HL-60 (cell line): ENCODE measurements around the gene C11orf97.

Experiments
- DNase-seq, 2 experiments: peaks; one replicate each; pipeline ENCODE4 v3.0.0-alpha.2; 2010 to 2020; ENCODE audit warnings: low read depth in 1 of 2, low spot score in 1 of 2
- H3K27ac ChIP-seq: fragments of 250-450 bp; sonication (Bioruptor Pico); replicated peaks from 2 replicates; pipeline ENCODE4 v1.5.1; 2020; ENCODE audit warnings: mild to moderate bottlenecking, moderate library complexity
- H3K27me3 ChIP-seq: fragments of 250-450 bp; sonication (Bioruptor Pico); 2 replicates; pipeline ENCODE4 v1.5.1; 2021; ENCODE audit warnings: mild to moderate bottlenecking, moderate library complexity; ENCODE audit not compliant: insufficient read depth, poor library complexity, severe bottlenecking
- H3K4me3 ChIP-seq: replicated peaks from 2 replicates; pipeline ENCODE4 v1.5.1; 2011; ENCODE audit warnings: mild to moderate bottlenecking, control low read depth, low read length; ENCODE audit not compliant: insufficient read depth
- GABPA ChIP-seq: IDR thresholded peaks from 2 replicates; pipeline ENCODE4 v1.6.1; 2012; ENCODE audit warnings: low read depth
- POLR2AphosphoS5 ChIP-seq: IDR thresholded peaks from 2 replicates; pipeline ENCODE4 v1.6.1; 2012; ENCODE audit warnings: low read depth
- SPI1 ChIP-seq: IDR thresholded peaks from 2 replicates; pipeline ENCODE4 v1.6.1; 2012; ENCODE audit warnings: low read depth, mild to moderate bottlenecking, borderline replicate concordance
- TF ChIP-seq, protein P1 (sequence below): IDR thresholded peaks from 2 replicates; pipeline ENCODE4 v1.6.1; 2012; ENCODE audit warnings: low read depth; ENCODE audit not compliant: insufficient replicate concordance
- TF ChIP-seq, protein P2 (sequence below): IDR thresholded peaks from one replicate; pipeline ENCODE4 v1.5.1; 2011; ENCODE audit warnings: low read length, control low read depth, inconsistent platforms; ENCODE audit not compliant: insufficient read depth

C11orf97 gene

DNA sequence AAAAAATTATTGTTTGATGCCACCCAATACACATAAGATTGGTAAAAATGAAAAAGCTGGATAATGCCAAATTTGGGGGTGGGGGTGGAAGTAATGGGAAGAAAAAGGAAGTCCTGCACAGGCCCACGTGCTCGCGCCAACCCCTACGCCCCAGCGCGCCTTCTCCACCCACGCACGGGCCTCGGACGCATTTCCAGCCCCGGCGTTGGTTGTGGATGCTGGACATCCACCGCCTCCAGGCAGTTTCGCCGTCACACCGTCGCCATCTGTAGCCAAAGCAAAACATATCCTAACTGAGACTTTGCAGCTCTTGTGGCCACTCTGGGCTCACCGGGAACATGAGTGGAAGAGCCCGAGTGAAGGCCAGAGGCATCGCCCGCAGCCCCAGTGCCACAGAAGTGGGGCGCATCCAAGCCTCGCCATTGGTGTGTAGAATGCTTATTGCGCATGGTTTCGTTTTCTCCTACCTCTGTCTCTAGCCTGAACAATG, 55.0 kb downstream of the C11orf97 start, which contains the start of gene PIWIL4:
Gene PIWIL4 (plus strand): TSS at position 188 of the 490 bp plus-strand sequence. CDS start 151 bp downstream, at position 339.
- Histone ChIP-seq H3K4me3 (no peak within 1 kb of the TSS), H3K27ac (no peak within 1 kb of the TSS)
- TF ChIP-seq GABPA (no peak), POLR2AphosphoS5 (no peak), SPI1 (no peak)
- TF ChIP-seq, protein P1, sequence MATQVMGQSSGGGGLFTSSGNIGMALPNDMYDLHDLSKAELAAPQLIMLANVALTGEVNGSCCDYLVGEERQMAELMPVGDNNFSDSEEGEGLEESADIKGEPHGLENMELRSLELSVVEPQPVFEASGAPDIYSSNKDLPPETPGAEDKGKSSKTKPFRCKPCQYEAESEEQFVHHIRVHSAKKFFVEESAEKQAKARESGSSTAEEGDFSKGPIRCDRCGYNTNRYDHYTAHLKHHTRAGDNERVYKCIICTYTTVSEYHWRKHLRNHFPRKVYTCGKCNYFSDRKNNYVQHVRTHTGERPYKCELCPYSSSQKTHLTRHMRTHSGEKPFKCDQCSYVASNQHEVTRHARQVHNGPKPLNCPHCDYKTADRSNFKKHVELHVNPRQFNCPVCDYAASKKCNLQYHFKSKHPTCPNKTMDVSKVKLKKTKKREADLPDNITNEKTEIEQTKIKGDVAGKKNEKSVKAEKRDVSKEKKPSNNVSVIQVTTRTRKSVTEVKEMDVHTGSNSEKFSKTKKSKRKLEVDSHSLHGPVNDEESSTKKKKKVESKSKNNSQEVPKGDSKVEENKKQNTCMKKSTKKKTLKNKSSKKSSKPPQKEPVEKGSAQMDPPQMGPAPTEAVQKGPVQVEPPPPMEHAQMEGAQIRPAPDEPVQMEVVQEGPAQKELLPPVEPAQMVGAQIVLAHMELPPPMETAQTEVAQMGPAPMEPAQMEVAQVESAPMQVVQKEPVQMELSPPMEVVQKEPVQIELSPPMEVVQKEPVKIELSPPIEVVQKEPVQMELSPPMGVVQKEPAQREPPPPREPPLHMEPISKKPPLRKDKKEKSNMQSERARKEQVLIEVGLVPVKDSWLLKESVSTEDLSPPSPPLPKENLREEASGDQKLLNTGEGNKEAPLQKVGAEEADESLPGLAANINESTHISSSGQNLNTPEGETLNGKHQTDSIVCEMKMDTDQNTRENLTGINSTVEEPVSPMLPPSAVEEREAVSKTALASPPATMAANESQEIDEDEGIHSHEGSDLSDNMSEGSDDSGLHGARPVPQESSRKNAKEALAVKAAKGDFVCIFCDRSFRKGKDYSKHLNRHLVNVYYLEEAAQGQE = no peak
- TF ChIP-seq, protein P2, sequence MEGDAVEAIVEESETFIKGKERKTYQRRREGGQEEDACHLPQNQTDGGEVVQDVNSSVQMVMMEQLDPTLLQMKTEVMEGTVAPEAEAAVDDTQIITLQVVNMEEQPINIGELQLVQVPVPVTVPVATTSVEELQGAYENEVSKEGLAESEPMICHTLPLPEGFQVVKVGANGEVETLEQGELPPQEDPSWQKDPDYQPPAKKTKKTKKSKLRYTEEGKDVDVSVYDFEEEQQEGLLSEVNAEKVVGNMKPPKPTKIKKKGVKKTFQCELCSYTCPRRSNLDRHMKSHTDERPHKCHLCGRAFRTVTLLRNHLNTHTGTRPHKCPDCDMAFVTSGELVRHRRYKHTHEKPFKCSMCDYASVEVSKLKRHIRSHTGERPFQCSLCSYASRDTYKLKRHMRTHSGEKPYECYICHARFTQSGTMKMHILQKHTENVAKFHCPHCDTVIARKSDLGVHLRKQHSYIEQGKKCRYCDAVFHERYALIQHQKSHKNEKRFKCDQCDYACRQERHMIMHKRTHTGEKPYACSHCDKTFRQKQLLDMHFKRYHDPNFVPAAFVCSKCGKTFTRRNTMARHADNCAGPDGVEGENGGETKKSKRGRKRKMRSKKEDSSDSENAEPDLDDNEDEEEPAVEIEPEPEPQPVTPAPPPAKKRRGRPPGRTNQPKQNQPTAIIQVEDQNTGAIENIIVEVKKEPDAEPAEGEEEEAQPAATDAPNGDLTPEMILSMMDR = no peak

DNA sequence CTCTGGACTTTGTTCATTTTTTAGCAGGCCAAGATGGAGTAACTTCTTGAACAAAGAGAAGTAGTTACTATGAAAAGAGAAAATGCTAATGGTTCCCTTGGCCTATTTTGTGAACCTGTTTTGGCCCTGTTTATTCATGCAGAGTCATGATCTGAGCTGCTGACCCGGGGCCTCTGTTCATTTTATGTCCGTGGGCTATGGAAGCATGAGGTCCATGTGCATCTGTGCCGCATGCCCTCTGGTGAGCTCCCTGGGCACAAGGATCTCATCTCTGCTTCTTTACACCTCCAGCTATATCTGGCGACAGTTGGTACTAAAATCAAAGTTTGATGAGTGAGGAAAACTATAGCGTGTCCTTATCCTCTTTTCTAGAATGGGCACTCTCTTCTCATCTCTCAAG, 55.9 kb downstream of the C11orf97 start:
- no peak for TF ChIP-seq SPI1
- TF ChIP-seq, protein P1 = no peak
- TF ChIP-seq GABPA = no peak
- TF ChIP-seq POLR2AphosphoS5 = no peak
- TF ChIP-seq, protein P2 = no peak
- Histone ChIP-seq H3K4me3 (no peak overlapping the region), H3K27me3 (no peaks in the 10 kb centered on the region), H3K27ac (no peak overlapping the region)
- DNase-seq = no peak

More for the DNA sequence above, 55.0 kb downstream of the C11orf97 start, which contains the start of gene PIWIL4:
- no peaks in the 10 kb centered on the region for H3K27me3 ChIP-seq
- no peak for DNase-seq

DNA sequence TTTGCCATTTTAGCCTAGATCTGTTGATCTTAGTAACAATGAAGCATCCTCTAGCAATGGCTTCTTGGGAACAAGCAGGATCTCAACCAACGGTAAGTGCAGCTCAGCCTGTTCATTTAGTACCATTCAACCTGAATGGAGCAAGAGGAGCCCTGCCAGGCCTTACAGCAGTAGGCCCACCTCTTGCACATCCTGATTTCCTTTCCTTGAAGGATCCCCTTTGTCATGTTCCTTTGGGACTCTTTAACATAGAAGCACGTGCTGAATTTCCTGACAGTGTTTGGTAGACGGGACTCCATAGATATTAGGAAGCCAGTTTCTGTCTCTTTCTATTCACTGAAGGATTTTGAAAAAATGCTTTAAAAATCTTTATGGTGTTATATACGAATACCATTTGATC, 56.5 kb downstream of the C11orf97 start:
- no peak overlapping the region for H3K4me3 ChIP-seq
- TF ChIP-seq, protein P2 = no peak
- TF ChIP-seq GABPA (no peak), SPI1 (no peak), POLR2AphosphoS5 (no peak)
- TF ChIP-seq, protein P1 = no peak

More for the DNA sequence above, 56.5 kb downstream of the C11orf97 start:
- Histone ChIP-seq H3K27me3 (no peaks in the 10 kb centered on the region), H3K27ac (no peak overlapping the region)
- DNase-seq = no peak
